ENCODE results near the gene PGAP3.
"Not testable (repeated sequence)": the region's sequence is repeated elsewhere in the genome, so short reads cannot be mapped to it uniquely, and the experiment has no call there.

DNA sequence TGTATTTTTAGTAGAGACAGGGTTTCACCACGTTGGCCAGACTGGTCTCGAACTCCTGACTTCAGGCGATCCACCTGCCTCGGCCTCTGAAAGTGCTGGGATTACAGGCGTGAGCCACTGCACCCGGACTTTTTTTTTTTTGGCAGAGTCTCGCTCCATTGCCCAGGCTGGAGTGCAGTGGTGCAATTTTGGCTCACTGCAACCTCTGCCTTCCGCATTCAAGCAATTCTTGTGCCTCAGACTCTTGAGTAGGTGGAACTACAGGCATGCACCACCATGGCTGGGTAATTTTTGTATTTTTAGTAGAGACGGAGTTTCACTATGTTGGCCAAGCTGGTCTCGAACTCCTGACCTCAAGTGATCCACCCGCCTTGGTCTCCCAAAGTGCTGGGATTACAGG, 23.2 kb upstream of the PGAP3 start:
- TF ChIP-seq, protein P1, sequence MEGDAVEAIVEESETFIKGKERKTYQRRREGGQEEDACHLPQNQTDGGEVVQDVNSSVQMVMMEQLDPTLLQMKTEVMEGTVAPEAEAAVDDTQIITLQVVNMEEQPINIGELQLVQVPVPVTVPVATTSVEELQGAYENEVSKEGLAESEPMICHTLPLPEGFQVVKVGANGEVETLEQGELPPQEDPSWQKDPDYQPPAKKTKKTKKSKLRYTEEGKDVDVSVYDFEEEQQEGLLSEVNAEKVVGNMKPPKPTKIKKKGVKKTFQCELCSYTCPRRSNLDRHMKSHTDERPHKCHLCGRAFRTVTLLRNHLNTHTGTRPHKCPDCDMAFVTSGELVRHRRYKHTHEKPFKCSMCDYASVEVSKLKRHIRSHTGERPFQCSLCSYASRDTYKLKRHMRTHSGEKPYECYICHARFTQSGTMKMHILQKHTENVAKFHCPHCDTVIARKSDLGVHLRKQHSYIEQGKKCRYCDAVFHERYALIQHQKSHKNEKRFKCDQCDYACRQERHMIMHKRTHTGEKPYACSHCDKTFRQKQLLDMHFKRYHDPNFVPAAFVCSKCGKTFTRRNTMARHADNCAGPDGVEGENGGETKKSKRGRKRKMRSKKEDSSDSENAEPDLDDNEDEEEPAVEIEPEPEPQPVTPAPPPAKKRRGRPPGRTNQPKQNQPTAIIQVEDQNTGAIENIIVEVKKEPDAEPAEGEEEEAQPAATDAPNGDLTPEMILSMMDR (IDR thresholded peaks at IDR 0.05) = not testable (repeated sequence)
- TF ChIP-seq POLR2A (IDR thresholded peaks at IDR 0.05) = not testable (repeated sequence)

Measured in uterus (tissue), 2 donors.